ENCODE results near the gene PDE1A.

- no peak for TF ChIP-seq POLR2A (IDR thresholded peaks at IDR 0.05)
- TF ChIP-seq CTCF (IDR thresholded peaks at IDR 0.05 in 4 of 5, conservative IDR thresholded peaks at IDR 0.05 in 1 of 5): no peak
These were observed 68.2 kb downstream of the PDE1A start for GRCh38 chr2:182358601-182359000.
